ENCODE data around the gene PRICKLE3.
"Not testable (repeated sequence)": the region's sequence is repeated elsewhere in the genome, so short reads cannot be mapped to it uniquely, and the experiment has no call there.

Gene PRICKLE3

GRCh38 chrX:49183701-49184281, 2.4 kb downstream of the PRICKLE3 start:
- DNase-seq (ENCODE audit: low read depth), result no peak

GRCh38 chrX:49179358-49179757, 6.8 kb downstream of the PRICKLE3 start:
- DNase-seq (ENCODE audit: low read depth), result no peak

GRCh38 chrX:49178537-49178936, 7.6 kb downstream of the PRICKLE3 start:
- DNase-seq (ENCODE audit: low read depth), result no peak

GRCh38 chrX:49177873-49178480, 8.2 kb downstream of the PRICKLE3 start:
- DNase-seq (ENCODE audit: low read depth), result no peak

GRCh38 chrX:49177338-49177833, 8.8 kb downstream of the PRICKLE3 start:
- no peak for DNase-seq (ENCODE audit: low read depth)

GRCh38 chrX:49176421-49177326, 9.5 kb downstream of the PRICKLE3 start:
- no peak for DNase-seq (ENCODE audit: low read depth)

- no peak for DNase-seq (ENCODE audit: low read depth)
These were observed 10.5 kb downstream of the PRICKLE3 start for GRCh38 chrX:49175435-49176274.

GRCh38 chrX:49174723-49175122, 11.4 kb downstream of the PRICKLE3 start:
- no peak for DNase-seq (ENCODE audit: low read depth)

- DNase-seq (ENCODE audit: low read depth), result not testable (repeated sequence)
These were observed 12.6 kb downstream of the PRICKLE3 start for GRCh38 chrX:49173544-49173943.

GRCh38 chrX:49172280-49172780, 13.8 kb downstream of the PRICKLE3 start:
- peak; percentile 50 for DNase-seq (ENCODE audit: low read depth)

GRCh38 chrX:49171752-49172279, 14.4 kb downstream of the PRICKLE3 start, which contains the start of gene PLP2:
PLP2 (plus strand) TSS chrX:49171898; CDS start chrX:49172001, 103 bp downstream.
- DNase-seq (ENCODE audit: low read depth), result peak; percentile 65

- DNase-seq (ENCODE audit: low read depth), result no peak
These were observed 18.4 kb downstream of the PRICKLE3 start for GRCh38 chrX:49167740-49168108.

GRCh38 chrX:49166914-49167739, 19.0 kb downstream of the PRICKLE3 start:
- DNase-seq (ENCODE audit: low read depth), result peak; percentile 58

- DNase-seq (ENCODE audit: low read depth), result peak; percentile 55
These were observed 20.0 kb downstream of the PRICKLE3 start for GRCh38 chrX:49165901-49166881.

- DNase-seq (ENCODE audit: low read depth), result no peak
These were observed 21.4 kb downstream of the PRICKLE3 start for GRCh38 chrX:49164589-49165360.

GRCh38 chrX:49163555-49164419, 22.4 kb downstream of the PRICKLE3 start:
- peak; percentile 74 for DNase-seq (ENCODE audit: low read depth)

GRCh38 chrX:49162620-49163019, 23.6 kb downstream of the PRICKLE3 start, which contains the start of gene MAGIX:
MAGIX (plus strand) TSS chrX:49162758; CDS start chrX:49162890, 132 bp downstream.
- DNase-seq (ENCODE audit: low read depth), result no peak

Measured in activated T-helper 1 cell treated with Interleukin-2 at 50 U/mL for 16 hours (primary cell).